ENCODE results near the gene FMN2.
"Not testable (repeated sequence)": the region's sequence is repeated elsewhere in the genome, so short reads cannot be mapped to it uniquely, and the experiment has no call there.

The FMN2 gene

GRCh38 chr1:240391660-240392260 lies 300.1 kb downstream of the FMN2 start:
- DNase-seq: no peak

DNA sequence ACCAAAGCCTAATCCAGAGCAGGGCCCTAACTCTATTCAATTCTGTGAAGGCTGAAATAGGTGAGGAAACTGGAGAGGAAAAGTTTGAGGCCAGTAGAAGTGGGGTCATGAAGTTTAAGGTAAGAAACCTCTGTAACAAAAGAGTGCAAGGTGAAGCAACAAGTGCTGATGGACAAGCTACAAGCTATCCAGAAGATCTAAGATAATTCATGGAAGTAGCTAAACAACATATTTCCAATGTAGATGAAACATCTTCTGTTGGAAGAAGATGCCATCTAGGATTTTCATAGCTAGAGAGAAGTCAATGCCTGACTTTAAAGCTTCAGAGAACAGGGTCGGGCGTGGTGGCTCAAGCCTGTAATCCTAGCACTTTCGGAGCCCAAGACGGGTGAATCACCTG lies 302.7 kb downstream of the FMN2 start:
- no peak for DNase-seq

- no peak for DNase-seq
These were observed 303.7 kb downstream of the FMN2 start for GRCh38 chr1:240395336-240395735.

DNA sequence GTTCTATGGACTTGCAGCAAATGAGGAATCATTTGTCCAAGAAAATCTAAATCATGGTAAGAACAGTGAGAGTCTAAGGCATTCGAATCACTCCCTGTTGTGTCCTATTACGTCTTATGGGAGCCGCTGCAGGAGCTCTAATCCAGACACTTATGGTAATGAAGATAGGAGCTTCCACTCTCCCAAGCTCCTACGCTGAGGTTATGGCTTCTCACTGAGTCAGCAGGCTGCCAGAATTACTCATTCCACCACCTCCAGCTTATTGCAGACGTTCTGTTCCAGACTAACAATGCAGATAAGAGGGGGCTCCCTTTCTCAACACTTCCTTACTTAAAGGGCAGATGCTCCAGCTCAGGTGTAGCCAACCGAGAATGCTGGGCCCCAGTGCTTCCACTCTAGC lies 307.7 kb downstream of the FMN2 start:
- peak; percentile 48 for DNase-seq

DNA sequence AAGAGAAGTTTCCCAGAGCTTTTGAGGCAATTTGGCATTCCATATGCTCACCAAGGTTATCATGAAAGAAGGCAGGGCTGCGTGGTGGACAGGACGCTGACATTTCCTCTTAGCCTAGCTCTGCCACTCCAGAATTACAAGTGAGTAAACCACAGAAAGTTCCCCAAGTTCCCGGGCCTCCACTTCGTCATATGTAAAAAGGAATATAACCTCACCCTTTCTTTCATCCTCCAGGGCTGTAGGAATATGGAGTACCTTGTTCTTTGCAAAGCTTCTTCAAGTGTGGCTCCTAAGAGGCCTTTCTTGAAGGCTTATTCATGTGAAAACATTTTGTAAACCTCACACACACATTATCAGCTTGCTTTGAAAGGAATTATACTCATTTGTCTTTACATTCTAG lies 310.0 kb downstream of the FMN2 start:
- no peak for DNase-seq

DNA sequence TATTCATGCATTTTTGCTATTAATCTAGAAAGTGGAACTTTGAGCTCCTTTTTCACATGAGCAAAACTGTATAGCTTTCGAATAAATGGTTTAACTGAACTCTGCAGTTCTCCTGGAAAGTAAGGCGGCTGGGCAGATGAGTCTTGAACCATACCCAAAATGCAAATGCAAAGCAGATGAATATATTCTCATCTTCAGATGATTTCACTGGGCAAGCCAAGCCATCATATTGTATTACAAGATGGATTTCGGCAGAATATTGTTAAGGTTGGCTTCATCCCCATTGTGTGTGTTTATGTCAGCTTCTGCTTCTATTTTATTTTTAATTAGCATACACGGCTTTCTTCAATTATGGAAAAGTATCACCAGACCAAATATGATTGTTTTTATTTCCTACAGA lies 310.6 kb downstream of the FMN2 start:
- no peak for DNase-seq

DNA sequence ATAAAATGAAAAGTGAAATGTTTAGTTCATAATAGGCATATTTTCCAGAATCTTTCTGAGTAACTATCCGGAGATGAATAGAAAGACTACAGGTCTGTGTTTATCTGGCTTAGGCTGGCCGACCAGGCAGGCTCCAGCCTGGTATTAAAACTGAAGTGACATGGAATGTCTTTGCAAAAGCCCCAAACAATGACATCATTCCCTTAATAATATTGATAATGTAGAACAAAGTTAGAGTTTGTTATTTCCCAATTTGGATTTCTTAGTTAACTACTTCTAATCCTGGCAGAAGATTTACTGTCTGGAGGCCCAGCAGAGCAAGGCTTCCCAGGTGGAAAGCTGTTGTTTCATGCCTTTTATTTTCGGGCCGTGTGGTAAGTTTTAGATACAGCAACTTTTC lies 312.6 kb downstream of the FMN2 start:
- no peak for DNase-seq

GRCh38 chr1:240405751-240406150 lies 314.1 kb downstream of the FMN2 start:
- no peak for DNase-seq

DNA sequence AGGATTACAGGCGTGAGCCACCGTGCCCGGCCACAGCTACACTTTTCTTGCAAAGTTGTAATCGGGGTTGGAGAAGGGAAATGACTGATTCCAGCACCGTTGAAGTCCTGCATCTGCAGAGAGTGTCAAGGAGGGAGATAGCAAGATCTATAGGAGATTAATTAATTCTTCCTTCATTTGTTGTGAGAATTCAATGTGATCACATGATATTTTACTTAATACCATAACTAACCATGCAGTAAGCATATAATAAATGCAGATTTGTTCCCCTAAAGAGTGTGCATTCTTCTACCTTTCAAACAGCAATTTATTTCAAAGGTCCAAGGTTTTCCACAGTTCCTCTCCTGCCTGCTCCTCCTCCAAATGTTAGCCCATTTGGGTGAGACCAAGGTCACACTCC lies 315.7 kb downstream of the FMN2 start:
- DNase-seq: no peak

GRCh38 chr1:240409615-240410014 lies 317.9 kb downstream of the FMN2 start:
- no peak for DNase-seq

- no peak for DNase-seq
These were observed 322.0 kb downstream of the FMN2 start for GRCh38 chr1:240413732-240414131.

DNA sequence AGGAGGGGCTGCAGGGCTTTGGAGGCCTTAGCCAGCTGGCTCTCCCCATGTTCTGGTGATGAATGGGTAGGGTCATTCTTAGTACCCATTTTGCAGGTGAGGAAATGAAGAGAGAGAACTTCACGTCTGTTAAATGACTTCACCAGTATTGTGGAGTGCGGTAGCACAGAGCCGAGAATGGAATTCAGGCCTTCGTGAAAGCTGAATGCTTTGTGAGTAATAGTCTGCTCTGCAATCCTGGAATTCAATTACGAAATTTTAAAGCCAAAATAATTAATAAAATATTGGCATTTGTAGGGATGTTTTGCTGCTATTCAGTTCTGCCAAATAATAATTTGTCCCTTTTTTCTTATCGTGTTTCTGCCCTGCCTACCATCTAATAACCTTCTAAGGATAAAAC lies 322.6 kb downstream of the FMN2 start:
- no peak for DNase-seq

DNA sequence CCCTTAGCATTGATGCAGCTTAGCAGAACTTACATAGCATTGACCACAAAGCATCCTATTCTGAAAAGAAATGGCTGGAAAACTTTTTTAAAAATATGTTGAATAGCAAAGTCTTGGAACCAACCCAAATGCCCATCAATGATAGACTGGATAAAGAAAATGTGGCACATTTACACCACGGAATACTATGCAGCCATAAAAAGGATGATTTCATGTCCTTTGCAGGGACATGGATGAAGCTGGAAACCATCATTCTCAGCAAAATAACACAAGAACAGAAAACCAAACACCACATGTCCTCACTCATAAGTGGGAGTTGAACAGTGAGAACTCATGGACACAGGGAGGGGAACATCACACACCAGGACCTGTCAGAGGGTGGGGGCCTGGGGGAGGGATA lies 323.3 kb downstream of the FMN2 start:
- DNase-seq: not testable (repeated sequence)

- DNase-seq: no peak
These were observed 323.8 kb downstream of the FMN2 start for GRCh38 chr1:240415532-240415931.

DNA sequence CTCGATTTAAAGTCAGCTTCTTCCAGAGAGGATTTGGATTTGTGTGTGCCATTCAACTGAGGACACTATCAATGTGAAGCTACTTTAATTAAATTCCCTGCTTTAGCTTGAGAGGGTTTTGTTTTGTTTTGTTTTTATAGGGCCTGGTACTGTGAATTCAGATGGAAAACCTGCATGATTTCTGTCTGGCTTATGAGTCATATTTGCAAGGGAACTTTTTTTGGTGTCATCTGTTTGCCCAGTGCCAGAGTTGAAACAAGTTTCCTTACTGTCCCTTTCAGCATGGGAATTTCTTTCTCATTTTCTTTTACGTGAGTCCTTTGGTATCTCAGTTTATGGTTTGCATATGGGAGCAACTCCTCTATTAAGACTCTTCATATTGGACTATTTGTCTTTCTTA lies 325.6 kb downstream of the FMN2 start:
- peak; percentile 5 for DNase-seq

- no peak for DNase-seq
These were observed 329.1 kb downstream of the FMN2 start for GRCh38 chr1:240420766-240421165.

GRCh38 chr1:240423246-240423924 lies 331.7 kb downstream of the FMN2 start:
- DNase-seq: no peak

DNA sequence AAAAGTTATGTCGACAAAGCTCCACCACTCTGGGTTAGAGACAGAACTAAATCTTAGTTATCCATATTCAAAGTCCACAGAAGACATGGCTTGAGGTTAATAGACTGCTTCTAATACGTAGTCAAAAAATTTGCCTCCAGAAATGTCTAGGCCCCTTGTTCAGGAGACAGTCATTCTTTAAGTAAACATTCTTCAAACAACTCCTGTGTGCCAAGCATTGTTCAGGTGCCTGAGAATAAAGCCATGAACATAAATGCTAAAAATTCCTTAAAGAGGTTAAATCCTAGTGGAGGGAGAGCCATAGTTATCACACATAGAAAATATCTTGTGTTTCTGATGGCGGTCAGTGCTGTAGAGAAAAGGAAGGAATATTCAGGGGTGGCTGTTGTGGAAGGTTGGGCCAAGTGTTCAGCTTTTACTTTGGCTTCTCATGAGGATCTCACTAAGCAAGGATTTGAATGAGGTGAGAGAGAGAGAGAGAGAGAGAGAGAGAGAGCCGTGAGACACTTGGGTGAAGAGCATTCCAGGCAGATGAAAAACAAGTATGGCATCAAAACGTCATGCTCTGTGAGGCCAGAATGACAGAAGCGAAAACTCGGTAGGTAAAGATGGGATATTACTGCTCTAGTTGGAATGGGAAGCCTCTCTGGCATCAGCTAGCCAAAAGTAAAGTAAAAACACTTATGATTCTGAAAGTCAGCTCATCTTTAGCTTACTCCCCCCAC lies 333.2 kb downstream of the FMN2 start:
- no peak for DNase-seq

GRCh38 chr1:240426051-240426450 lies 334.4 kb downstream of the FMN2 start:
- DNase-seq: no peak

GRCh38 chr1:240435996-240436566 lies 344.4 kb downstream of the FMN2 start:
- no peak for DNase-seq

DNA sequence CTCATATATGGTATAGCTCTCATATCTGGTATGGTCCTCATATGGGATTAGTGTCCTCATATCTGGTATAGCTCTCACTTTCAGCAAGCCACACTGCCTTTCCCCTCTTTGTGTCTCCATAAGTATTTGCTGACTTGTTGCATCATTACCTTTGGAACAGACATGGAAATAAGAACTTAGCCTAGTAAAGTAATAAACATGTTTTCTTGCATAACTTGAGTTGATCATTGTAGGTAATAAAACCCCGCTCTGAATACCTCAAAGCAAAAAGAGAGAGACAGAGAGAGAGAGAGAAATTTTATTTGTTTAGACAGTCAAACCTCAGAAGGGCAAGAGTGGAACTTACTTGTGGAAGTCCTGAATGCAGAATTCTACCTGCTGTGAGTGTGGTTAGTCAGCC lies 350.0 kb downstream of the FMN2 start:
- no peak for DNase-seq

- DNase-seq: no peak
These were observed 353.7 kb downstream of the FMN2 start for GRCh38 chr1:240445369-240445768.

DNA sequence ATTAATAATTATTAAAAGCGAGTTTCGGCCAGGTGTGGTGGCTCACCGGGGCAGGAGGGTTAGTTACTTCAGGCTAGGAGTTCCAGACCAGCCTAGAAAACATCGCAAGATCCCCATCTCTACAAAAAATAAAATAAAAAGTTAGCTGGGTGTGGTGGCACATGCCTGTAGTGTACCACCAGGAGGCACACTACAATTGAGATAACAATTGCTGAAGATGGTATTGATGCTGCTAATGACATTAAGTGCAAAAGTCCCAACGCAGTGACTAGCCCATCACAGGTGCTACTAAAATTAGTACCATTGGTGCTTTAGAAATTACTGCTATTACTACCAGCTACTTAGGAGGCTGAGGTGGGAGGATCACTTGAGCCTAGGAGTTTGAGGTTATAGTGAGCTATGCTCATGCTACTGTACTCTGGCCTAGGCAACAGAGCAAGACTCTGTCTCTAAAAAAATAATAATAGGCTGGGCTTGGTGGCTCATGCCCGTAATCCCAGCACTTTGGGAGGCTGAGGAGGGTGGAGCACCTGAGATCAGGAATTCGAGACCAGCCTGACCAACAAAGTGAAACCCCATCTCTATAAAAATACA lies 363.6 kb downstream of the FMN2 start:
- DNase-seq: no peak

- no peak for DNase-seq
These were observed 365.5 kb downstream of the FMN2 start for GRCh38 chr1:240457203-240457602.
